Stimulated activated CD4-positive, alpha-beta T cell treated with anti-CD3 and anti-CD28 coated beads, Interleukin-15, amount 100 ng/mL, for 1 hour (primary cell): Measurements from ENCODE around the gene IFNAR1.

ENCODE experiments used
- DNase-seq, 2 donors: peaks; one replicate each; pipeline ENCODE4 v3.0.0-alpha.2; 2020; ENCODE audit warnings: low read depth in 1 of 2, low spot score in 1 of 2

Gene IFNAR1

GRCh38 chr21:33397717-33398116, 72.9 kb downstream of the IFNAR1 start:
- DNase-seq = no peak

DNA sequence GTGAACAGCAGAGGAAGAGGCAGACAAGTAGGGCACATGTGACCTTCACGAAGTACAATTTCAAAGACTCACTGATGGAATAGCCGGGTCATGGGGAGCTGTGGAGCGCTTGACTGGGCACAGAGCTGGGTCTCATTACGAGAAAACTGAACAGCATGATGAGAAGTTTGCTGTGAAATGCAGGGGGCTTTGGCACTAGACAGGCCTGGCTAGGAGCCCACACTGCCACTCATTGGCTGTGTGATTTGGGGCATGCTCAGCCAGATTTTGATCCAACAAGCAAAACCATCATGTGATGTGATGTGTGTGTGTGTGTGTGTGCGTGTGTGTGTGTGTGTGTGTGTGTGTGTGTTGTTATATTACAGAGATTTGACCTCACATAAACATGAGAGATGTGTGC, 73.6 kb downstream of the IFNAR1 start:
- DNase-seq = no peak

- no peak for DNase-seq
Measured at GRCh38 chr21:33401630-33401992, 76.8 kb downstream of the IFNAR1 start.

GRCh38 chr21:33402001-33402979, 77.5 kb downstream of the IFNAR1 start:
- DNase-seq = no peak

- DNase-seq = peak; percentile 33 to 37
Measured at GRCh38 chr21:33403128-33403785, 78.5 kb downstream of the IFNAR1 start, which contains the start of gene IFNGR2. IFNGR2 (plus strand) TSS chr21:33403413; CDS start chr21:33403544, 131 bp downstream.

DNA sequence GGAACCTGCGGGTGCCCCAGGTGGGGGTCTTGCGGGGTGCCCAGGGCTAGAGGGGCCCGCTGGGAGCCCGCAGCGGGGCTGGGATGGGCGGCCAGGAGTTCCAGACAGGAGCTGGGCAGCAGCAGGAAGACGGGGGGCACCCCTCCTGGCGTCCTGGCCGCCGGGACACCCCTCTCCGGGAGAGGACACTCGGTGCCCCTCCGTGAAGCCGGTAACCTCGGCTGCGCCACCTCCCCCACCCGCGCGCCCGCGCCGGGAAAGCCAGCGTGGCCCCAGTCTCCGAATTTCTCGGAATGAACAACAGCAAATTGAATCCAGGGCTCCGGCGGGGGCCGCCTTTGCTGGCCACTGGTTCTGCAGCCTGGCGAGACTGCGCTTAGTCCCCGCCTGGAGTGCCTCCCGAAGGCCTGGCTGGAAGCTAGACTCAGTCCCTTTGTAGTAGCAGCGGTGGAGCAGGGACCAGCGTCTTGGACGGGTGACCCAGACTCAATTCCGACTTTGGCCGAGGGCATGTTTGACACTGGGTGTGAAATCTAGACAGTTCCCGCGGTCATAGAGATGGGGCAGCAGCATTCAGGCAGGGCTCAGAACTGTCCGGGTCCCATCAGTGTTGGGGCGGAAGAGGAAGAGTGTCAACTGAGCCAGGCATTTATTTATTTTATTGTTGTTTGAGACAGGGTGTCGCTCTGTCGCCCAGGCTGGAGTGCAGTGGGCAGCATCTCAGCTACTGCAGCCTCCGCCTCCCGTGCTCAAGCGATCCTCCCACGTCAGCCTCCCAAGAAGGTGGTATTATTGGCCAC, 79.2 kb downstream of the IFNAR1 start:
- peak in 1 of 2 donors; percentile 37 for DNase-seq

GRCh38 chr21:33406493-33406892, 81.7 kb downstream of the IFNAR1 start:
- DNase-seq = no peak
